PFSK-1 (cell line): Measurements from ENCODE around the gene ENO3.

Source experiments
- FOXP2 ChIP-seq: optimal IDR thresholded peaks from 2 replicates; pipeline ENCODE3; 2011; ENCODE audit warnings: borderline replicate concordance, control low read depth, inconsistent platforms; ENCODE audit not compliant: insufficient read depth; ENCODE audit errors: extremely low read length, extremely low read depth
- POLR2AphosphoS5 ChIP-seq: IDR thresholded peaks from 2 replicates; pipeline ENCODE4 v1.6.1; 2012; ENCODE audit warnings: low read depth, mild to moderate bottlenecking, control low read depth, low read length, moderate library complexity
- REST ChIP-seq, 2 experiments: IDR thresholded peaks; 2 replicates each; pipeline versions ENCODE4 v1.6.1 to v1.8.0; 2011 to 2012; ENCODE audit warnings: low read depth in 2 of 2, low read length in 2 of 2, control low read depth in 1 of 2, inconsistent platforms in 1 of 2, mild to moderate bottlenecking in 1 of 2, moderate library complexity in 1 of 2; ENCODE audit not compliant: insufficient read depth in 1 of 2
- SIN3A ChIP-seq: IDR thresholded peaks from 2 replicates; pipeline ENCODE4 v1.6.1; 2012; ENCODE audit warnings: mild to moderate bottlenecking, low read length, moderate library complexity, borderline replicate concordance; ENCODE audit not compliant: insufficient read depth
- TAF1 ChIP-seq: IDR thresholded peaks from 2 replicates; pipeline ENCODE4 v1.6.1; 2012; ENCODE audit warnings: low read length, control low read depth, borderline replicate concordance; ENCODE audit not compliant: insufficient read depth

ENO3 gene

GRCh38 chr17:4938069-4938491 is 12.8 kb upstream of the ENO3 start:
- TF ChIP-seq TAF1 (no peak), SIN3A (no peak), FOXP2 (no peak), POLR2AphosphoS5 (no peak), REST (IDR thresholded peaks at IDR 0.05; ENCODE audit: insufficient read depth in 1 of 2, low read depth in 2 of 2, low read length in 2 of 2) (no peak)

GRCh38 chr17:4938688-4939545 is 12.0 kb upstream of the ENO3 start:
- TF ChIP-seq POLR2AphosphoS5, result no peak; the same call in 1 of the 2 replicates
- TF ChIP-seq SIN3A, result no peak
- TF ChIP-seq REST (IDR thresholded peaks at IDR 0.05; ENCODE audit: insufficient read depth in 1 of 2, low read depth in 2 of 2, low read length in 2 of 2), result no peak
- TF ChIP-seq FOXP2, result no peak
- no peak for TF ChIP-seq TAF1

- TF ChIP-seq REST (IDR thresholded peaks at IDR 0.05; ENCODE audit: insufficient read depth in 1 of 2, low read depth in 2 of 2, low read length in 2 of 2) (no peak), POLR2AphosphoS5 (no peak), FOXP2 (no peak), TAF1 (no peak), SIN3A (no peak)
Measured at GRCh38 chr17:4939546-4939795, 11.4 kb upstream of the ENO3 start.

GRCh38 chr17:4939796-4940554 is 10.9 kb upstream of the ENO3 start, which contains the start of the genes RNF167 and SLC25A11:
Gene RNF167 (plus strand): TSS chr17:4940268. CDS start chr17:4940910, 642 bp downstream.
Gene SLC25A11 (minus strand): TSS chr17:4940046. CDS start chr17:4939910, 136 bp downstream.
- TF ChIP-seq FOXP2, result peak; percentile 85
- TF ChIP-seq REST (IDR thresholded peaks at IDR 0.05; ENCODE audit: insufficient read depth in 1 of 2, low read depth in 2 of 2, low read length in 2 of 2), result peak in 1 of 2 experiments; percentile 46; a peak in 1 of 4 replicates
- peak; percentile 99; the same call in 1 of the 2 replicates for TF ChIP-seq SIN3A
- TF ChIP-seq POLR2AphosphoS5, result peak; percentile 84
- TF ChIP-seq TAF1, result peak; percentile 85; the same call in 1 of the 2 replicates
